SK-N-SH (cell line): ENCODE results near the gene FBN1. TPM values are rescaled to one million over a fixed set of nuclear protein-coding genes. Genes with fewer than 3 reads are reported as not detected.

ENCODE experiments used
- CTCF ChIA-PET: fragments of 300-600, 350-600 bp; formaldehyde crosslinking; extraction: SDS; loops from one replicate; lab custom pipeline; 2021; lab: Yijun Ruan, JAX
- POLR2A ChIA-PET: fragments of 350-600 bp; sonication (Branson Sonifier 250); formaldehyde crosslinking; extraction: SDS; loops from one replicate; lab custom pipeline; 2020; ENCODE audit warnings: antibody characterized with exemption, inconsistent platforms; lab: Yijun Ruan, JAX
- DNase-seq: peaks from one replicate; pipeline ENCODE4 v3.0.0; 2012
- H2AFZ ChIP-seq: fragments of 200-600 bp; sonication (generic); 2 replicates; pipeline ENCODE4 v1.8.1; 2016; ENCODE audit warnings: antibody characterized with exemption, mild to moderate bottlenecking, low read depth
- H3F3A ChIP-seq: fragments of 200-600 bp; sonication (generic); replicated peaks from 2 replicates; pipeline ENCODE3; 2016; ENCODE audit warnings: antibody characterized with exemption, mild to moderate bottlenecking; ENCODE audit not compliant: insufficient read depth
- H3K27ac ChIP-seq, 2 experiments: fragments of 200-500 bp in 1 of 2; fragments of 200-600 bp in 1 of 2; sonication (Bioruptor generic) in 1 of 2; sonication (generic), shearing (Covaris generic) in 1 of 2; 2 replicates each; pipeline versions ENCODE4 v1.5.1 to v1.6.1; 2014 to 2016; ENCODE audit warnings: low read depth in 2 of 2, inconsistent platforms in 1 of 2, low read length in 1 of 2, mild to moderate bottlenecking in 1 of 2, mixed read lengths in 1 of 2
- H3K27me3 ChIP-seq: fragments of 200-600 bp; sonication (generic), shearing (Covaris generic); 2 replicates; pipeline ENCODE4 v1.6.1; 2016; ENCODE audit warnings: mixed run types; ENCODE audit not compliant: insufficient read depth
- H3K36me3 ChIP-seq, 2 experiments: fragments of 200-500 bp in 1 of 2; fragments of 200-600 bp in 1 of 2; sonication (Bioruptor generic) in 1 of 2; sonication (generic) in 1 of 2; replicated peaks in 1 of 2; 2 replicates each; pipeline versions ENCODE3 to v1.5.1; 2014 to 2016; ENCODE audit warnings: low read length in 1 of 2, mild to moderate bottlenecking in 1 of 2; ENCODE audit not compliant: insufficient read depth in 2 of 2, control insufficient read depth in 1 of 2
- H3K4me1 ChIP-seq, 2 experiments: fragments of 200-500 bp in 1 of 2; fragments of 200-600 bp in 1 of 2; sonication (Bioruptor generic) in 1 of 2; sonication (generic), shearing (Covaris generic) in 1 of 2; 2 replicates each; pipeline versions ENCODE4 v1.5.1 to v1.6.1; 2014 to 2016; ENCODE audit warnings: low read depth in 1 of 2, low read length in 1 of 2, mixed run types in 1 of 2; ENCODE audit not compliant: insufficient read depth in 2 of 2, control insufficient read depth in 1 of 2
- H3K4me2 ChIP-seq: fragments of 200-600 bp; sonication (generic), shearing (Covaris generic); 2 replicates; pipeline ENCODE4 v1.6.1; 2017; ENCODE audit warnings: mixed run types
- H3K4me3 ChIP-seq, 2 experiments: fragments of 200-500 bp in 1 of 2; fragments of 200-600 bp in 1 of 2; sonication (Bioruptor generic) in 1 of 2; sonication (generic), shearing (Covaris generic) in 1 of 2; 2 replicates each; pipeline versions ENCODE4 v1.5.1 to v1.8.1; 2014 to 2016; ENCODE audit warnings: low read depth in 2 of 2, inconsistent platforms in 1 of 2, low read length in 1 of 2, mild to moderate bottlenecking in 1 of 2, mixed read lengths in 1 of 2, moderate library complexity in 1 of 2
- H3K79me2 ChIP-seq: fragments of 200-600 bp; sonication (generic); 2 replicates; pipeline ENCODE4 v1.8.1; 2017; ENCODE audit warnings: mild to moderate bottlenecking; ENCODE audit not compliant: insufficient read depth
- H3K9ac ChIP-seq: fragments of 200-600 bp; sonication (generic); 2 replicates; pipeline ENCODE4 v1.6.1; 2017; ENCODE audit warnings: mixed run types
- H3K9me2 ChIP-seq: fragments of 200-600 bp; sonication (generic); 2 replicates; pipeline ENCODE4 v1.6.1; 2017; ENCODE audit warnings: mixed run types
- H3K9me3 ChIP-seq: fragments of 200-600 bp; sonication (generic); 2 replicates; pipeline ENCODE4 v1.6.1; 2017; ENCODE audit warnings: mixed run types, mild to moderate bottlenecking, moderate library complexity
- H4K20me1 ChIP-seq: fragments of 200-600 bp; sonication (generic); 2 replicates; pipeline ENCODE4 v1.6.1; 2017; ENCODE audit warnings: mild to moderate bottlenecking, mixed run types; ENCODE audit not compliant: insufficient read depth
- CHD2 ChIP-seq: fragments of 150-350 bp; IDR thresholded peaks from 2 replicates; pipeline ENCODE4 v1.6.1; 2018; ENCODE audit warnings: low read length; ENCODE audit not compliant: partially characterized antibody
- EZH2phosphoT487 ChIP-seq: fragments of 200-600 bp; sonication (generic); IDR thresholded peaks from 2 replicates; pipeline ENCODE4 v1.6.1; 2017; ENCODE audit warnings: low read depth, mixed run types, mild to moderate bottlenecking, antibody characterized with exemption, moderate library complexity, borderline replicate concordance
- FOSL2 ChIP-seq: IDR thresholded peaks from 2 replicates; pipeline ENCODE4 v1.4.0; 2012; ENCODE audit warnings: low read depth, mild to moderate bottlenecking, moderate library complexity, borderline replicate concordance
- IRF3 ChIP-seq: fragments of 150-350 bp; IDR thresholded peaks from 2 replicates; pipeline ENCODE4 v1.6.1; 2016; ENCODE audit warnings: mild to moderate bottlenecking, low read depth, low read length
- MXI1 ChIP-seq: IDR thresholded peaks from 2 replicates; pipeline ENCODE4 v1.6.1; 2012; ENCODE audit warnings: mild to moderate bottlenecking, low read depth, low read length, improper control_type of control experiment
- NFIC ChIP-seq: IDR thresholded peaks from 2 replicates; pipeline ENCODE4 v1.4.0; 2012; ENCODE audit warnings: borderline replicate concordance
- RAD21 ChIP-seq: IDR thresholded peaks from 2 replicates; pipeline ENCODE4 v1.6.1; 2012; ENCODE audit warnings: mild to moderate bottlenecking, low read length
- RCOR1 ChIP-seq: fragments of 150-350 bp; IDR thresholded peaks from 2 replicates; pipeline ENCODE4 v1.6.1; 2017; ENCODE audit warnings: antibody characterized with exemption, low read length
- REST ChIP-seq: IDR thresholded peaks from 2 replicates; pipeline ENCODE4 v1.6.1; 2012; ENCODE audit warnings: mild to moderate bottlenecking, low read depth, low read length, moderate library complexity
- RXRA ChIP-seq: IDR thresholded peaks from 2 replicates; pipeline ENCODE4 v1.4.0; 2012; ENCODE audit warnings: low read depth, mild to moderate bottlenecking, borderline replicate concordance
- SMC3 ChIP-seq: IDR thresholded peaks from 2 replicates; pipeline ENCODE4 v1.6.1; 2012; ENCODE audit warnings: low read depth, low read length, improper control_type of control experiment
- TAF1 ChIP-seq: IDR thresholded peaks from 2 replicates; pipeline ENCODE4 v1.6.1; 2012; ENCODE audit warnings: low read depth, mild to moderate bottlenecking, low read length, moderate library complexity, borderline replicate concordance
- USF1 ChIP-seq: IDR thresholded peaks from 2 replicates; pipeline ENCODE4 v1.4.0; 2012; ENCODE audit warnings: low read depth, borderline replicate concordance
- YY1 ChIP-seq: IDR thresholded peaks from 2 replicates; pipeline ENCODE4 v1.4.0; 2012; ENCODE audit warnings: low read depth, mild to moderate bottlenecking
- WGBS: methylation state at CpG from one replicate; pipeline ENCODE4 v1.1.6; 2017; ENCODE audit warnings: low lambda C conversion rate; 5-methylcytosine and 5-hydroxymethylcytosine counted together
- polyA plus RNA-seq, 3 experiments: library from polyadenylated mRNA; depleted of rRNA; stranded (reverse); fragments of >200 nt; gene quantifications; 2 replicates each; pipeline ENCODE4 v1.2.3, GENCODE V29; 2012
- TF ChIP-seq, protein P1 (sequence below): IDR thresholded peaks from 2 replicates; pipeline ENCODE4 v1.4.0; 2012; ENCODE audit warnings: low read depth
- TF ChIP-seq, protein P2 (sequence below): IDR thresholded peaks from 2 replicates; pipeline ENCODE4; 2012

The FBN1 gene
- polyA plus RNA-seq, 1 of the 3 experiments (the other 2 are of a cell fraction), result 248 TPM

- TF ChIP-seq USF1, result no peak
Measured at GRCh38 chr15:48413304-48413703, 232.2 kb downstream of the FBN1 start (continued).

DNA sequence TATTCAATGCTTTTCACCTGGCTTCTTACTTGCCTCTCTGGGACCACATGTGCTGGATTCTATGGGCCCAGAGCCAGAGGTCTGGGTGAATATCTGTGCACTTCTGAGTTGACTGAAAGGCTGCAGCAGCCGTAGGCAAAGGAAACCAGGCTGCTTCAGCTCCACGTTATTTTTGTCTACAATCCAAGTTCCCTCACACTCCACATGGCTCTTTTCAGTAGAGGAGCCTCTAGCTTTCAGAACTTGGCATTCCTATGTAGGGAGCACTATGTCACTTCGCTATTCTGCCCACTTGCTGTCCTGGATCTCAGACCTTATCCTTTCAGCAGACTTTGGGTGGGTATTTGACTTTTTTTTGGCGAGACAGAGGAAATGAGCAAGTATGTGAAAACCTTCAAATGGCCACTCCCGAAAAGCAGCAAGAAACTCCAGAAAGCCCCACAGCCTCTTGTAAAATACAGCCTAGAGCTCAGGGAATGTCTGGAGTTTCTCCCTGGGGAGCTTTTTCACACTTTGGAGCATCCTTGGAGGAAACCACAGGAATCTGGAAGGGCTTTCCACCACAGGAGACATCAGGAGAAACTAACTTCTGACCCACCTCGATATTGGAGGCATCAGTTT is 233.4 kb downstream of the FBN1 start:
- no peaks in the 10 kb centered on the region for H3K79me2 ChIP-seq
- H2AFZ ChIP-seq, result no peak overlapping the region
- CTCF ChIA-PET, result no interaction called here
- H3K9me2 ChIP-seq, result no peaks in the 10 kb centered on the region
- peaks cover 87 to 93% of the 10 kb centered on the region in 2 experiments for H3K36me3 ChIP-seq
- H3K27ac ChIP-seq, result peak overlapping the region; percentile 22 to 67; a peak in 3 of 4 replicates
- H3F3A ChIP-seq, result peaks cover 50% of the 10 kb centered on the region
- no peak overlapping the region for H3K9ac ChIP-seq
- POLR2A ChIA-PET, result no interaction called here
- H3K9me3 ChIP-seq, result no peaks in the 10 kb centered on the region
- no peak for DNase-seq
- H3K4me3 ChIP-seq, result no peak overlapping the region
- WGBS, result 84% methylated on average over 6 of the region's 6 CpGs
- peaks cover 6% of the 10 kb centered on the region; the same call in 1 of the 2 replicates for H4K20me1 ChIP-seq
- TF ChIP-seq TAF1 (no peak), RAD21 (no peak), RXRA (no peak), FOSL2 (no peak), MXI1 (no peak), REST (no peak)
- TF ChIP-seq, protein P1, sequence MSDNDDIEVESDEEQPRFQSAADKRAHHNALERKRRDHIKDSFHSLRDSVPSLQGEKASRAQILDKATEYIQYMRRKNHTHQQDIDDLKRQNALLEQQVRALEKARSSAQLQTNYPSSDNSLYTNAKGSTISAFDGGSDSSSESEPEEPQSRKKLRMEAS, result no peak
- TF ChIP-seq, all 33 proteins: peak for 0
- Histone ChIP-seq H3K4me1 (peaks cover 5 to 16% of the 10 kb centered on the region in 2 experiments; a peak in 2 of 4 replicates), H3K4me2 (no peak overlapping the region), H3K27me3 (no peaks in the 10 kb centered on the region)

GRCh38 chr15:48409623-48410022 is 235.9 kb downstream of the FBN1 start:
- TF ChIP-seq NFIC (no peak), YY1 (no peak), USF1 (no peak), IRF3 (no peak), CHD2 (no peak), RAD21 (no peak), EZH2phosphoT487 (no peak), RCOR1 (no peak), SMC3 (no peak)
- TF ChIP-seq, protein P2, sequence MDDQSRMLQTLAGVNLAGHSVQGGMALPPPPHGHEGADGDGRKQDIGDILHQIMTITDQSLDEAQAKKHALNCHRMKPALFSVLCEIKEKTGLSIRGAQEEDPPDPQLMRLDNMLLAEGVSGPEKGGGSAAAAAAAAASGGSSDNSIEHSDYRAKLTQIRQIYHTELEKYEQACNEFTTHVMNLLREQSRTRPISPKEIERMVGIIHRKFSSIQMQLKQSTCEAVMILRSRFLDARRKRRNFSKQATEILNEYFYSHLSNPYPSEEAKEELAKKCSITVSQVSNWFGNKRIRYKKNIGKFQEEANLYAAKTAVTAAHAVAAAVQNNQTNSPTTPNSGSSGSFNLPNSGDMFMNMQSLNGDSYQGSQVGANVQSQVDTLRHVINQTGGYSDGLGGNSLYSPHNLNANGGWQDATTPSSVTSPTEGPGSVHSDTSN, result no peak
- TF ChIP-seq, protein P1, result no peak
- Histone ChIP-seq H3K27me3 (no peaks in the 10 kb centered on the region), H3K4me1 (peaks cover 0 to 5% of the 10 kb centered on the region in 2 experiments; a peak in 2 of 4 replicates)

More at GRCh38 chr15:48409623-48410022, 235.9 kb downstream of the FBN1 start:
- Histone ChIP-seq H3K9me3 (no peaks in the 10 kb centered on the region), H3K4me2 (no peak overlapping the region), H4K20me1 (no peaks in the 10 kb centered on the region), H3K79me2 (no peaks in the 10 kb centered on the region), H3K9ac (no peak overlapping the region), H3K36me3 (peaks cover 70 to 71% of the 10 kb centered on the region in 2 experiments), H3K4me3 (no peak overlapping the region), H3K9me2 (no peaks in the 10 kb centered on the region), H3K27ac (peak overlapping the region in 1 of 2 experiments; percentile 7; a peak in 2 of 4 replicates), H2AFZ (no peak overlapping the region), H3F3A (peaks cover 47% of the 10 kb centered on the region)
- ChIA-PET POLR2A (no interaction called here), CTCF (no interaction called here)
- 94% methylated on average over 2 of the region's 2 CpGs for WGBS
- DNase-seq, result no peak
